Osteoblast (primary cell): Measurements from ENCODE around the gene DPP9. TPM values are rescaled to one million over a fixed set of nuclear protein-coding genes. Genes with fewer than 3 reads are reported as not detected.

ENCODE experiments used
- DNase-seq: peaks from one replicate; pipeline ENCODE4 v3.0.0; 2011; ENCODE audit warnings: low spot score, mixed read lengths; ENCODE audit not compliant: insufficient read length; ENCODE audit errors: missing footprints
- H2AFZ ChIP-seq: 2 replicates; pipeline ENCODE4 v1.6.0; 2011; ENCODE audit warnings: mild to moderate bottlenecking, low read length
- H3K27ac ChIP-seq: 2 replicates; pipeline ENCODE4 v1.5.1; 2011; ENCODE audit warnings: mild to moderate bottlenecking, low read depth, low read length, moderate library complexity
- H3K27me3 ChIP-seq: 2 replicates; pipeline ENCODE4 v1.6.0; 2012; ENCODE audit warnings: mild to moderate bottlenecking, control low read depth, inconsistent platforms, low read length, moderate library complexity; ENCODE audit not compliant: insufficient read depth
- H3K36me3 ChIP-seq: 2 replicates; pipeline ENCODE4 v1.5.1; 2011; ENCODE audit warnings: mild to moderate bottlenecking, low read length, control low read depth, moderate library complexity; ENCODE audit not compliant: insufficient read depth
- H3K4me1 ChIP-seq: 2 replicates; pipeline ENCODE4 v1.5.1; 2011; ENCODE audit warnings: mild to moderate bottlenecking, low read length, control low read depth, moderate library complexity; ENCODE audit not compliant: insufficient read depth
- H3K4me2 ChIP-seq: 2 replicates; pipeline ENCODE4 v1.6.0; 2011; ENCODE audit warnings: mild to moderate bottlenecking, low read length; ENCODE audit not compliant: insufficient read depth
- H3K4me3 ChIP-seq: fragments of 200-600 bp; sonication (generic); 3 replicates; pipeline ENCODE4 v1.5.1; 2012; ENCODE audit warnings: mild to moderate bottlenecking, low read length, inconsistent platforms; ENCODE audit not compliant: insufficient read depth
- H3K79me2 ChIP-seq: 2 replicates; pipeline ENCODE4 v1.6.0; 2012; ENCODE audit warnings: mild to moderate bottlenecking, low read length, control low read depth, inconsistent platforms; ENCODE audit not compliant: insufficient read depth
- H3K9me3 ChIP-seq: 2 replicates; pipeline ENCODE4 v1.5.1; 2011; ENCODE audit warnings: low read depth, low read length, control low read depth
- H4K20me1 ChIP-seq: 2 replicates; pipeline ENCODE4 v1.6.0; 2012; ENCODE audit warnings: mild to moderate bottlenecking, low read length, control low read depth; ENCODE audit not compliant: insufficient read depth
- CTCF ChIP-seq: IDR thresholded peaks from 2 replicates; pipeline ENCODE4 v1.5.1; 2011; ENCODE audit warnings: mild to moderate bottlenecking, low read depth, low read length, moderate library complexity; ENCODE audit errors: extremely low read depth
- total RNA-seq: library from RNA; depleted of rRNA; stranded (reverse); fragments of >200 nt; gene quantifications from 2 replicates; pipeline ENCODE4 v1.2.3, GENCODE V29; 2012

The DPP9 gene
- total RNA-seq, 1 donor: 30.4 TPM

GRCh38 chr19:4656102-4656501, 67.5 kb downstream of the DPP9 start:
- no peak for TF ChIP-seq CTCF
- H3K9me3 ChIP-seq: peaks cover 4% of the 10 kb centered on the region
- H3K79me2 ChIP-seq: no peaks in the 10 kb centered on the region
- no peak overlapping the region for H2AFZ ChIP-seq
- peaks cover under 1% of the 10 kb centered on the region for H3K4me1 ChIP-seq
- DNase-seq: peak; percentile 38
- no peak overlapping the region for H3K4me2 ChIP-seq
- no peak overlapping the region for H3K27ac ChIP-seq
- H3K36me3 ChIP-seq: peaks cover 45% of the 10 kb centered on the region
- no peak overlapping the region for H3K4me3 ChIP-seq
- H3K27me3 ChIP-seq: no peaks in the 10 kb centered on the region
- peaks cover 9% of the 10 kb centered on the region for H4K20me1 ChIP-seq

GRCh38 chr19:4654437-4655361, 68.9 kb downstream of the DPP9 start:
- H3K27me3 ChIP-seq: no peaks in the 10 kb centered on the region
- H3K9me3 ChIP-seq: peaks cover 4% of the 10 kb centered on the region
- no peak for TF ChIP-seq CTCF
- H2AFZ ChIP-seq: no peak overlapping the region
- peak; percentile 19 for DNase-seq
- no peak overlapping the region for H3K27ac ChIP-seq
- H3K79me2 ChIP-seq: no peaks in the 10 kb centered on the region
- H3K4me1 ChIP-seq: no peaks in the 10 kb centered on the region
- peaks cover 37% of the 10 kb centered on the region for H3K36me3 ChIP-seq
- H3K4me2 ChIP-seq: no peak overlapping the region
- H3K4me3 ChIP-seq: no peak overlapping the region
- H4K20me1 ChIP-seq: no peaks in the 10 kb centered on the region

- H3K4me3 ChIP-seq: no peak overlapping the region
- peaks cover 4% of the 10 kb centered on the region for H3K9me3 ChIP-seq
- peak; percentile 68 for DNase-seq
- H3K36me3 ChIP-seq: peaks cover 30% of the 10 kb centered on the region
- H3K27me3 ChIP-seq: no peaks in the 10 kb centered on the region
- H3K79me2 ChIP-seq: no peaks in the 10 kb centered on the region
- no peak for TF ChIP-seq CTCF
- H2AFZ ChIP-seq: no peak overlapping the region
- H4K20me1 ChIP-seq: no peaks in the 10 kb centered on the region
- H3K4me1 ChIP-seq: no peaks in the 10 kb centered on the region
- H3K27ac ChIP-seq: no peak overlapping the region
- H3K4me2 ChIP-seq: no peak overlapping the region
Measured at GRCh38 chr19:4653793-4654436, 69.7 kb downstream of the DPP9 start.

- Histone ChIP-seq H2AFZ (no peak overlapping the region), H3K79me2 (no peaks in the 10 kb centered on the region), H3K4me2 (no peak overlapping the region), H4K20me1 (peaks cover 3% of the 10 kb centered on the region), H3K27me3 (no peaks in the 10 kb centered on the region), H3K4me3 (no peak overlapping the region), H3K4me1 (peaks cover 6% of the 10 kb centered on the region), H3K9me3 (no peaks in the 10 kb centered on the region), H3K36me3 (peaks cover 11% of the 10 kb centered on the region), H3K27ac (no peak overlapping the region)
- no peak for TF ChIP-seq CTCF
- peak; percentile 46 for DNase-seq
Measured at GRCh38 chr19:4652075-4652474, 71.6 kb downstream of the DPP9 start.
